ENCODE data around the gene RPL7L1. TPM values are rescaled to one million over a fixed set of nuclear protein-coding genes. Genes with fewer than 3 reads are reported as not detected.
"Not testable (repeated sequence)": the region's sequence is repeated elsewhere in the genome, so short reads cannot be mapped to it uniquely, and the experiment has no call there.

RPL7L1 gene
- total RNA-seq, 1 donor, result 102 TPM

GRCh38 chr6:42891199-42891722, 11.8 kb downstream of the RPL7L1 start:
- TF ChIP-seq CTCF (IDR thresholded peaks at IDR 0.05; ENCODE audit: insufficient read depth, low read length), result no peak
- peak overlapping the region; percentile 93 for H3K4me3 ChIP-seq (ENCODE audit: low read depth, low read length)
- no peak for DNase-seq (ENCODE audit: low read depth)

GRCh38 chr6:42894041-42894828, 14.8 kb downstream of the RPL7L1 start:
- not testable (repeated sequence) for DNase-seq (ENCODE audit: low read depth); H3K4me3 ChIP-seq (ENCODE audit: low read depth, low read length)

DNA sequence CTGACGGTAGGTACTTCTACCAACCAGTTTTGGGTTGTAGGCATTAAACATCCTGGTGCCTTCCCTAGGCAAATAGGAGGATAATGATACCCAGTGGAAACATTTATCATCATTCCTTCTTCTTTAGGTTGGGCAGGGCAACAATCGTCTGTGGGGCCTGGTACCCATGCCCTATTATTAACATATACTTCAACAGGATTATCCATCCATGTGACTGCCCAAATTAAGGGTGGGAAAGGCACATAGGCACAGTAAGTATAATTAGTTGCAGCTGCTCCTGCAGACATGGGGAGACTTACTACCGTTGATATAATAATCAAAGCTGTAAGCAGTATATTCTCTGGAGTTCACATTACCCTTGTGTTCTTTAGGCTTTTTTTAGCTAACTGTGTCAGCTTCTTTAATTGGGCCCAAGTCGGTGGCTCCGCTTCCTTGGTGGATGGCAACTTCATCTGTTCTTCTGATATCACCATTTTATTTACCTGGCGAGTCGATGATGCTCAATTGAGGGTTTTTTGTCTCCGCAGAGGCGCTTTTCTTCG, 16.8 kb downstream of the RPL7L1 start:
- H3K4me3 ChIP-seq (ENCODE audit: low read depth, low read length), result no peak overlapping the region
- no peak for TF ChIP-seq CTCF (IDR thresholded peaks at IDR 0.05; ENCODE audit: insufficient read depth, low read length)
- DNase-seq (ENCODE audit: low read depth), result no peak

GRCh38 chr6:42898891-42899361, 19.5 kb downstream of the RPL7L1 start:
- DNase-seq (ENCODE audit: low read depth), result peak; percentile 78
- TF ChIP-seq CTCF (IDR thresholded peaks at IDR 0.05; ENCODE audit: insufficient read depth, low read length), result peak; percentile 61
- no peak overlapping the region for H3K4me3 ChIP-seq (ENCODE audit: low read depth, low read length)

DNA sequence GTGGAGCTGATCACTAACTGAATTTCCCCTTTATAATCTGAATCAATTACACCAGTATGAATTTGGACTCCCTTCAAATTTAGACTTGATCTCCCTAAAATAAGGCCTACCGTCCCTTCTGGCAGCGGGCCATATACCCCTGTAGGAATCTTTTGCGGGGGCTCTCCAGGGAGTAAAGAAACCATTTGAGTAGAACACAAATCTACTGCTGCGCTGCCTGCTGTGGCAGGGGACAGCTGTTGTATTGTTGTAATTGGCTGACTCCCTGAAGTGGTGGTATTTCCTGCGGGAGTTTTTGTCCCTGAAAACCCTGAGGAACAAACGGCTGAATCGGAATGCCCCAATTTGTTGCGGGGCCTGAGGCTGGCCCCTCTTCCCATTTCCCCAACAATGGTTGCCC, 20.5 kb downstream of the RPL7L1 start:
- H3K4me3 ChIP-seq (ENCODE audit: low read depth, low read length), result no peak overlapping the region
- no peak for TF ChIP-seq CTCF (IDR thresholded peaks at IDR 0.05; ENCODE audit: insufficient read depth, low read length)
- no peak for DNase-seq (ENCODE audit: low read depth)

DNA sequence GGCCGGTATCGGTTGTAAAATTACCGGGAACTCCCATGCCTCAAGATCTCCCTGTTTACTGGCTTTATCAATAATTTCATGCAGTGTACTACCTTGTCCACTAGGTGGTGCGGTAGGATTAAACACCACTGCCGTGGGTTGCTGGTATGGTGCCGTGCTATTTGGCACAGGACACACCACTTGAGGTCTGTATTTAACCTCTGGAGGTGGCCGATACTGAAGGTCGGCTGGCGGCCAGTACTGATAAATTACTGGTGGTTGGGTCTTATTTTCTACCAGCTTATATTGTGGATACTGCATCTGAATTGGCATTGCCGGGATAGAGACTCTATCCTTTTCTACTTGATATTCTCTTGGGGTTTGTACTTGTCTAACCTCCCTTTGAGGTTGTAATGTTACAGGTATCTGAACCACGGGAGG, 22.1 kb downstream of the RPL7L1 start:
- peak; percentile 72 for TF ChIP-seq CTCF (IDR thresholded peaks at IDR 0.05; ENCODE audit: insufficient read depth, low read length)
- no peak overlapping the region for H3K4me3 ChIP-seq (ENCODE audit: low read depth, low read length)
- peak; percentile 91 for DNase-seq (ENCODE audit: low read depth)

GRCh38 chr6:42902429-42903263, 23.2 kb downstream of the RPL7L1 start:
- DNase-seq (ENCODE audit: low read depth); H3K4me3 ChIP-seq (ENCODE audit: low read depth, low read length): not testable (repeated sequence)
